HEK293 (cell line): Measurements from ENCODE around the gene MRC2.

Source experiments
- CTCF ChIP-seq: fragments of 450-650 bp; formaldehyde crosslinking; IDR thresholded peaks from 2 replicates; pipeline ENCODE4 v1.5.1; 2016; ENCODE audit warnings: missing biosample characterization, missing genetic modification characterization
- KLF16 ChIP-seq: fragments of 450-650 bp; formaldehyde crosslinking; IDR thresholded peaks from 2 replicates; pipeline ENCODE4 v1.5.1; 2017; ENCODE audit warnings: missing biosample characterization, missing genetic modification characterization
- MYNN ChIP-seq: fragments of 450-650 bp; formaldehyde crosslinking; IDR thresholded peaks from 2 replicates; pipeline ENCODE4 v1.5.1; 2016; ENCODE audit warnings: missing biosample characterization, missing genetic modification characterization, borderline replicate concordance
- ZBTB1 ChIP-seq: fragments of 450-650 bp; formaldehyde crosslinking; IDR thresholded peaks from 2 replicates; pipeline ENCODE4 v1.5.1; 2016; ENCODE audit warnings: missing biosample characterization, missing genetic modification characterization
- ZBTB17 ChIP-seq: fragments of 450-650 bp; formaldehyde crosslinking; IDR thresholded peaks from 2 replicates; pipeline ENCODE4 v1.5.1; 2016; ENCODE audit warnings: missing biosample characterization, missing genetic modification characterization
- ZBTB20 ChIP-seq: fragments of 450-650 bp; formaldehyde crosslinking; IDR thresholded peaks from 2 replicates; pipeline ENCODE4 v1.5.1; 2016; ENCODE audit warnings: missing biosample characterization, missing genetic modification characterization
- ZNF274 ChIP-seq, 2 experiments: fragments of 200-500 bp in 1 of 2; fragments of 450-650 bp in 1 of 2; sonication (Bioruptor generic) in 1 of 2; formaldehyde crosslinking in 1 of 2; IDR thresholded peaks; 2 replicates each; pipeline versions ENCODE4 v1.5.1 to v1.6.1; 2014 to 2016; ENCODE audit warnings: borderline replicate concordance in 1 of 2, inconsistent platforms in 1 of 2, low read length in 1 of 2, missing biosample characterization in 1 of 2, missing genetic modification characterization in 1 of 2
- ZNF596 ChIP-seq: fragments of 450-650 bp; IDR thresholded peaks from 2 replicates; pipeline ENCODE4 v1.5.0; 2018; ENCODE audit warnings: missing biosample characterization, mild to moderate bottlenecking, missing genetic modification characterization, moderate library complexity

- no peak for TF ChIP-seq CTCF
- TF ChIP-seq ZBTB20 = no peak
- no peak for TF ChIP-seq MYNN (tag by site-specific recombination)
- no peak for TF ChIP-seq ZNF596 (tag by site-specific recombination)
- TF ChIP-seq ZBTB1 (tag by site-specific recombination) = no peak
- no peak for TF ChIP-seq ZBTB17
- no peak for TF ChIP-seq KLF16
- no peak for TF ChIP-seq ZNF274 (IDR thresholded peaks at IDR 0.05; ENCODE audit: low read length)
- no peak for TF ChIP-seq ZNF274 (tag by site-specific recombination; IDR thresholded peaks at IDR 0.05; ENCODE audit: borderline replicate concordance)
These were observed 1.6 kb upstream of the MRC2 start for GRCh38 chr17:62625870-62626200.
